Chondrocyte (in vitro differentiated cells): Measurements from ENCODE around the gene PPHLN1. TPM values are rescaled to one million over a fixed set of nuclear protein-coding genes. Genes with fewer than 3 reads are reported as not detected.

Experiments
- DNase-seq: peaks from one replicate; pipeline ENCODE4 v3.0.0; 2021; ENCODE audit warnings: mixed read lengths, low spot score
- H3K27ac Mint-ChIP-seq: one replicate; pipeline ENCODE4 v1.8.0; 2021; ENCODE audit warnings: mild to moderate bottlenecking, moderate library complexity, mixed read lengths; ENCODE audit not compliant: unreplicated experiment
- H3K27me3 Mint-ChIP-seq: 2 replicates; pipeline ENCODE4 v1.8.0; 2021; ENCODE audit warnings: low read depth, mixed read lengths
- H3K36me3 Mint-ChIP-seq: 2 replicates; pipeline ENCODE4 v1.8.0; 2021; ENCODE audit warnings: low read depth, mixed read lengths
- H3K4me1 Mint-ChIP-seq: 2 replicates; pipeline ENCODE4 v1.8.0; 2021; ENCODE audit warnings: low read depth, mild to moderate bottlenecking, mixed read lengths
- H3K4me3 Mint-ChIP-seq: one replicate; pipeline ENCODE4 v1.8.0; 2021; ENCODE audit warnings: mild to moderate bottlenecking, moderate library complexity, mixed read lengths; ENCODE audit not compliant: unreplicated experiment
- H3K9me3 Mint-ChIP-seq: 2 replicates; pipeline ENCODE4 v1.8.0; 2021; ENCODE audit warnings: low read depth, mixed read lengths
- CTCF ChIP-seq: fragments of 200-600 bp; sonication (generic); IDR thresholded peaks from 2 replicates; pipeline ENCODE4 v1.5.0; 2021; ENCODE audit warnings: antibody characterized with exemption, mild to moderate bottlenecking, moderate library complexity
- long read RNA-seq: library from polyadenylated mRNA; stranded (forward); transcript quantifications from one replicate; pipeline ENCODE4 v2.0.0, GENCODE V29; 2021
- total RNA-seq: library from RNA; stranded (reverse); gene quantifications from 3 replicates; pipeline ENCODE4 v1.2.1, GENCODE V29; 2021

The PPHLN1 gene
- 49.7 to 69.4 TPM (median 51.9 TPM) in 3 replicates for total RNA-seq
- long read RNA-seq, full-length matches to known transcripts: 33 of 70 reads
- long read RNA-seq, partial matches to known transcripts: 26 of 70 reads
- long read RNA-seq, other reads (novel, unspliced or antisense): 11 of 70 reads

- H3K27me3 Mint-ChIP-seq: no peaks in the 10 kb centered on the region
- no peak for DNase-seq
- H3K9me3 Mint-ChIP-seq: no peaks in the 10 kb centered on the region
- peaks cover 6% of the 10 kb centered on the region for H3K36me3 Mint-ChIP-seq
- no peak for TF ChIP-seq CTCF
- H3K4me3 Mint-ChIP-seq: peak within 1 kb of the TSS; percentile 95
- H3K27ac Mint-ChIP-seq: peak within 1 kb of the TSS; percentile 94
- peaks cover 34% of the 10 kb centered on the region for H3K4me1 Mint-ChIP-seq
Measured at GRCh38 chr12:42325653-42326474, at the start of gene PPHLN1, which contains the start of gene ZCRB1. Gene PPHLN1, plus strand, starts transcription at chr12:42326167. Its CDS starts 9,736 bp downstream, at chr12:42335903. Gene ZCRB1, minus strand, starts transcription at chr12:42326094. Its CDS starts 1,992 bp downstream, at chr12:42324102.

GRCh38 chr12:42277396-42278127, 48.4 kb upstream of the PPHLN1 start:
- Mint-ChIP-seq H3K4me3 (no peak overlapping the region), H3K9me3 (peaks cover 6% of the 10 kb centered on the region), H3K27me3 (peaks cover 4% of the 10 kb centered on the region), H3K27ac (no peak overlapping the region), H3K36me3 (no peaks in the 10 kb centered on the region), H3K4me1 (no peaks in the 10 kb centered on the region)
- TF ChIP-seq CTCF: no peak
- DNase-seq: no peak

- TF ChIP-seq CTCF: no peak
- Mint-ChIP-seq H3K27me3 (peaks cover 4% of the 10 kb centered on the region), H3K9me3 (peaks cover under 1% of the 10 kb centered on the region), H3K4me3 (no peak overlapping the region), H3K36me3 (no peaks in the 10 kb centered on the region), H3K4me1 (no peaks in the 10 kb centered on the region), H3K27ac (no peak overlapping the region)
- DNase-seq: no peak
Measured at GRCh38 chr12:42278128-42278510, 47.8 kb upstream of the PPHLN1 start.

- H3K4me1 Mint-ChIP-seq: peaks cover 6% of the 10 kb centered on the region
- H3K9me3 Mint-ChIP-seq: no peaks in the 10 kb centered on the region
- no peak overlapping the region for H3K27ac Mint-ChIP-seq
- DNase-seq: no peak
- no peak for TF ChIP-seq CTCF
- H3K27me3 Mint-ChIP-seq: peaks cover 3% of the 10 kb centered on the region
- H3K36me3 Mint-ChIP-seq: no peaks in the 10 kb centered on the region
- H3K4me3 Mint-ChIP-seq: no peak overlapping the region
Measured at GRCh38 chr12:42281278-42281677, 44.7 kb upstream of the PPHLN1 start.

GRCh38 chr12:42281844-42282243, 44.1 kb upstream of the PPHLN1 start:
- H3K27me3 Mint-ChIP-seq: peaks cover 1% of the 10 kb centered on the region
- no peak overlapping the region for H3K27ac Mint-ChIP-seq
- H3K9me3 Mint-ChIP-seq: no peaks in the 10 kb centered on the region
- H3K4me3 Mint-ChIP-seq: no peak overlapping the region
- no peak for TF ChIP-seq CTCF
- H3K4me1 Mint-ChIP-seq: peaks cover 6% of the 10 kb centered on the region
- no peaks in the 10 kb centered on the region for H3K36me3 Mint-ChIP-seq
- DNase-seq: no peak
